HUES6 (cell line): ENCODE results near the gene CALY.

Experiments used
- H3K27ac ChIP-seq: 2 replicates; pipeline ENCODE4 v1.7.0; 2013; ENCODE audit warnings: low read depth, mild to moderate bottlenecking, low read length, inconsistent platforms
- H3K27me3 ChIP-seq: 2 replicates; pipeline ENCODE4 v1.6.1; 2013; ENCODE audit warnings: low read length; ENCODE audit not compliant: control insufficient read depth, insufficient read depth
- H3K36me3 ChIP-seq: 2 replicates; pipeline ENCODE4 v1.6.1; 2013; ENCODE audit warnings: low read length; ENCODE audit not compliant: control insufficient read depth, insufficient read depth
- H3K4me1 ChIP-seq: 2 replicates; pipeline ENCODE4 v1.6.1; 2013; ENCODE audit warnings: low read length; ENCODE audit not compliant: control insufficient read depth, insufficient read depth
- H3K4me3 ChIP-seq: 2 replicates; pipeline ENCODE4 v1.5.1; 2013; ENCODE audit warnings: low read depth, low read length
- H3K9ac ChIP-seq: one replicate; pipeline ENCODE4 v1.6.1; 2013; ENCODE audit warnings: mild to moderate bottlenecking, low read length
- H3K9me3 ChIP-seq: 2 replicates; pipeline ENCODE4 v1.6.1; 2013; ENCODE audit warnings: low read depth, low read length; ENCODE audit not compliant: control insufficient read depth, insufficient read depth

CALY gene

GRCh38 chr10:133357285-133358161 is 20.8 kb upstream of the CALY start, which contains the start of gene FUOM:
FUOM (minus strand) TSS chr10:133358019; CDS start chr10:133358007, 12 bp downstream.
- Histone ChIP-seq H3K9ac (peak within 1 kb of the TSS; percentile 90), H3K27ac (peak within 1 kb of the TSS; percentile 84; the same call in 1 of the 2 replicates), H3K9me3 (no peaks in the 10 kb centered on the region), H3K36me3 (peaks cover 20% of the 10 kb centered on the region), H3K27me3 (peaks cover 15% of the 10 kb centered on the region), H3K4me3 (peak within 1 kb of the TSS; percentile 95), H3K4me1 (peaks cover 4% of the 10 kb centered on the region)

GRCh38 chr10:133356549-133357284 is 20.0 kb upstream of the CALY start:
- Histone ChIP-seq H3K4me1 (peaks cover 4% of the 10 kb centered on the region), H3K27ac (no peak overlapping the region), H3K9me3 (no peaks in the 10 kb centered on the region), H3K27me3 (peaks cover 15% of the 10 kb centered on the region), H3K4me3 (peak overlapping the region; percentile 95), H3K9ac (peak overlapping the region; percentile 90), H3K36me3 (peaks cover 12% of the 10 kb centered on the region)

- H3K27me3 ChIP-seq: peaks cover 15% of the 10 kb centered on the region
- no peak overlapping the region for H3K9ac ChIP-seq
- H3K9me3 ChIP-seq: no peaks in the 10 kb centered on the region
- peaks cover 6% of the 10 kb centered on the region for H3K4me1 ChIP-seq
- peaks cover 10% of the 10 kb centered on the region for H3K36me3 ChIP-seq
- H3K4me3 ChIP-seq: no peak overlapping the region
- no peak overlapping the region for H3K27ac ChIP-seq
These were observed 19.3 kb upstream of the CALY start for GRCh38 chr10:133355991-133356390.

GRCh38 chr10:133355266-133355665 is 18.6 kb upstream of the CALY start:
- Histone ChIP-seq H3K4me3 (no peak overlapping the region), H3K27ac (no peak overlapping the region), H3K4me1 (peaks cover 10% of the 10 kb centered on the region), H3K27me3 (peaks cover 9% of the 10 kb centered on the region), H3K9ac (no peak overlapping the region), H3K9me3 (no peaks in the 10 kb centered on the region), H3K36me3 (peaks cover 10% of the 10 kb centered on the region)

GRCh38 chr10:133354672-133355240 is 18.1 kb upstream of the CALY start:
- Histone ChIP-seq H3K9me3 (no peaks in the 10 kb centered on the region), H3K4me3 (no peak overlapping the region), H3K36me3 (peaks cover 10% of the 10 kb centered on the region), H3K4me1 (peaks cover 10% of the 10 kb centered on the region), H3K9ac (no peak overlapping the region), H3K27ac (no peak overlapping the region), H3K27me3 (peaks cover 4% of the 10 kb centered on the region)

- Histone ChIP-seq H3K9ac (no peak overlapping the region), H3K4me1 (peaks cover 10% of the 10 kb centered on the region), H3K4me3 (no peak overlapping the region), H3K27ac (no peak overlapping the region), H3K9me3 (no peaks in the 10 kb centered on the region), H3K36me3 (peaks cover 10% of the 10 kb centered on the region), H3K27me3 (no peaks in the 10 kb centered on the region; the same call in 1 of the 2 replicates)
These were observed 17.4 kb upstream of the CALY start for GRCh38 chr10:133353988-133354605.

- H3K4me3 ChIP-seq: no peak overlapping the region
- H3K9me3 ChIP-seq: no peaks in the 10 kb centered on the region
- H3K9ac ChIP-seq: no peak overlapping the region
These were observed 16.7 kb upstream of the CALY start for GRCh38 chr10:133353202-133353959.

GRCh38 chr10:133351408-133352318 is 15.0 kb upstream of the CALY start:
- Histone ChIP-seq H3K4me3 (no peak overlapping the region), H3K4me1 (peaks cover 13% of the 10 kb centered on the region), H3K9me3 (no peaks in the 10 kb centered on the region), H3K36me3 (peaks cover 10% of the 10 kb centered on the region), H3K27me3 (no peaks in the 10 kb centered on the region), H3K9ac (no peak overlapping the region), H3K27ac (no peak overlapping the region)

More at GRCh38 chr10:133353202-133353959, 16.7 kb upstream of the CALY start:
- peaks cover 10% of the 10 kb centered on the region for H3K36me3 ChIP-seq
- H3K4me1 ChIP-seq: peaks cover 10% of the 10 kb centered on the region
- H3K27me3 ChIP-seq: no peaks in the 10 kb centered on the region
- H3K27ac ChIP-seq: no peak overlapping the region

- Histone ChIP-seq H3K4me1 (peaks cover 14% of the 10 kb centered on the region; the same call in 1 of the 2 replicates), H3K4me3 (no peak overlapping the region), H3K36me3 (peaks cover 5% of the 10 kb centered on the region), H3K9me3 (no peaks in the 10 kb centered on the region), H3K27me3 (no peaks in the 10 kb centered on the region), H3K9ac (peak overlapping the region; percentile 6), H3K27ac (no peak overlapping the region)
These were observed 14.2 kb upstream of the CALY start for GRCh38 chr10:133350950-133351329.
